Cardiac fibroblast (primary cell): ENCODE results near the gene RHOH.
"Not testable (repeated sequence)": the region's sequence is repeated elsewhere in the genome, so short reads cannot be mapped to it uniquely, and the experiment has no call there.

Experiments
- DNase-seq, 2 donors: peaks; one replicate each; pipeline versions ENCODE4 v3.0.0 to v3.0.0-alpha.2; 2010; ENCODE audit warnings: low read depth in 2 of 2
- H3K4me3 ChIP-seq, 2 donors: replicated peaks in 1 of 2; 1 replicate in 1 of 2; 2 replicates in 1 of 2; pipeline ENCODE4 v1.5.1; 2011; ENCODE audit warnings: low read depth in 2 of 2, low read length in 2 of 2, mild to moderate bottlenecking in 2 of 2, moderate library complexity in 1 of 2
- TF ChIP-seq, protein P1 (sequence below): IDR thresholded peaks from one replicate; pipeline ENCODE4 v1.5.1; 2011; ENCODE audit warnings: low read depth, mild to moderate bottlenecking, low read length, inconsistent platforms

Gene RHOH

GRCh38 chr4:40292313-40292759 is 95.5 kb downstream of the RHOH start:
- peak; percentile 58 to 76 for DNase-seq
- TF ChIP-seq, protein P1, sequence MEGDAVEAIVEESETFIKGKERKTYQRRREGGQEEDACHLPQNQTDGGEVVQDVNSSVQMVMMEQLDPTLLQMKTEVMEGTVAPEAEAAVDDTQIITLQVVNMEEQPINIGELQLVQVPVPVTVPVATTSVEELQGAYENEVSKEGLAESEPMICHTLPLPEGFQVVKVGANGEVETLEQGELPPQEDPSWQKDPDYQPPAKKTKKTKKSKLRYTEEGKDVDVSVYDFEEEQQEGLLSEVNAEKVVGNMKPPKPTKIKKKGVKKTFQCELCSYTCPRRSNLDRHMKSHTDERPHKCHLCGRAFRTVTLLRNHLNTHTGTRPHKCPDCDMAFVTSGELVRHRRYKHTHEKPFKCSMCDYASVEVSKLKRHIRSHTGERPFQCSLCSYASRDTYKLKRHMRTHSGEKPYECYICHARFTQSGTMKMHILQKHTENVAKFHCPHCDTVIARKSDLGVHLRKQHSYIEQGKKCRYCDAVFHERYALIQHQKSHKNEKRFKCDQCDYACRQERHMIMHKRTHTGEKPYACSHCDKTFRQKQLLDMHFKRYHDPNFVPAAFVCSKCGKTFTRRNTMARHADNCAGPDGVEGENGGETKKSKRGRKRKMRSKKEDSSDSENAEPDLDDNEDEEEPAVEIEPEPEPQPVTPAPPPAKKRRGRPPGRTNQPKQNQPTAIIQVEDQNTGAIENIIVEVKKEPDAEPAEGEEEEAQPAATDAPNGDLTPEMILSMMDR, result no peak
- no peak overlapping the region for H3K4me3 ChIP-seq

GRCh38 chr4:40294339-40294738 is 97.5 kb downstream of the RHOH start:
- no peak overlapping the region for H3K4me3 ChIP-seq
- no peak for DNase-seq
- TF ChIP-seq, protein P1, result no peak

GRCh38 chr4:40295030-40295429 is 98.2 kb downstream of the RHOH start:
- DNase-seq, H3K4me3 ChIP-seq: not testable (repeated sequence)

DNA sequence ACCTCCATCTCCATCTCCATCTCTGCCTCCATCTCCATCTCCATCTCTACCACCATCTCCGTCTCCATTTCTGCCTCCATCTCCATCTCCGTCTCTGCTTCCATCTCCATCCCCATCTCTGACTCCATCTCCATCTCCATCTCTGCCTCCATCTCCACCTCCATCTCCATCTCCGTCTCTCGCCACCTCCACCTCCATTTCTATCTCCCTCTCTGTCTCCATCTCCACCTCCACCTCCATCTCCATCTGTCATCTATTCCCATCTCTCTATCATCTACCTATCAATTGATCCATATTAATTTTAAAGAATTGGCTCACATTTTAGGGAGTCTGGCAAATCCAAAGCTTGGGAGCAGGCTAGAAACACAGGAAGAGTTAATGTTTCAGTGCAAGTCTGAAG is 98.7 kb downstream of the RHOH start:
- no peak for DNase-seq
- TF ChIP-seq, protein P1, result no peak
- no peak overlapping the region for H3K4me3 ChIP-seq
